GM19043 (cell line): ENCODE data around the gene SIRPD.
"Not testable (repeated sequence)": the region's sequence is repeated elsewhere in the genome, so short reads cannot be mapped to it uniquely, and the experiment has no call there.

Source experiments
- ATAC-seq: cut with Tn5 transposase; IDR thresholded peaks from one replicate; pipeline ENCODE4 v1.9.1; 2021; ENCODE audit warnings: low read depth; ENCODE audit not compliant: unreplicated experiment

Gene SIRPD

DNA sequence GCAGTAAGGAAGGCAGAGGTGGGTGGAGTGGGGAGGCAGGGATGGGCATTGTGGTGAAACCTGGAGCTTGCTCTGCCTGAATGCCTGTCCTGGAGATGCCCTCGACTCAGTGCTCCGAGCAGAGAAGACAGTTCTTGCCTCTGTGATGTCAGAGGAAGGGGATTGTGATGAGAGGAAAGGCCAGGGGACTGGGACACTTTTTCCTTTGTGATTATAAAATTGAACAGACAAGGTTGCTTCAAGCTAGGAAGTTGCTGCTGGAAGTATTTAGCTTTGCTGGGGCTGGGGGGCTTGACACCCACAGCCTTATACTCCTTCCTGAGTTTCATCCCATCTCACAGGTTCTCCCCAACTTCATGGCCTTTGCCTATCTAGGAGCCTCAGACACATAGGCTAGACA is at the start of gene SIRPD:
SIRPD (minus strand) TSS at position 101 of the 400 bp plus-strand sequence; CDS start at position 49, 52 bp downstream.
- ATAC-seq, result no peak

DNA sequence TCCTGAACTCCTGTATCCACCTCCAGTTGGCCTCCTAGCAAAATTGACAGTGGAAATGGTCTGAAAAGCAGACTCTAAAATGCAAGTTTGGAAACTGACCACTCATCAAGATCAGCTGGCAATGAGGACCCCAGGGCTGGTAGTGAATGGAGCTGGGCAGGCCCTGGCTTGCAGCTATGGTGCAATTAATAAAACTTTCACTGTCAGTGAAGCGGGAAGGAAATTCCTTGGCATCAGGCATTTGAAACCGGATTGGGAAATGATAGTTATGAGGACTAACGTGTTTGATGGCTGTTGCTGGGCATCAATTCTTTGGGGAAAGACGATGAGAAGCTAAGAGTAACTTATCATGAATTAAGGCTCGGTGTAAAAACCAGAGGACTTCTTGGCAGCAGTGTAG is 43.2 kb upstream of the SIRPD start:
- no peak for ATAC-seq

DNA sequence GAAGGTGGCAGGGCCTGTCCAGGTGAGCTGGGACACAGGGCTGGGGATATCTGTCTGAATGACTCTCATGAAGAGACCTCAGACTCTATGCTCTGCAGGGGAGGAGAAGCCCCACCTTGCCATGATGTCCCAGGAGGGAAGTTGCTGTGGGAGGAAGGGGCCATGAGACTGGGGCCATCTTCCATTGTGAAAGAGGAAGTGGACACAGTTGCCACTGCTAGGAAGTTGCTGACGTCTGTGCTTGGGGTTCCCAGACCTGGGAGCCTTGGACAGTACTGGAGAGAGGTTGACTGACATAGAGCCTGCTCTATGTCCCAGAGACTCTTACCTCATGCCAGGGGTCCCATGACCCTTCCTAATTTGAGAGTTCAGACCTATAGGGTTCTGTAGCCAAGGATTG is 37.8 kb upstream of the SIRPD start:
- no peak for ATAC-seq

DNA sequence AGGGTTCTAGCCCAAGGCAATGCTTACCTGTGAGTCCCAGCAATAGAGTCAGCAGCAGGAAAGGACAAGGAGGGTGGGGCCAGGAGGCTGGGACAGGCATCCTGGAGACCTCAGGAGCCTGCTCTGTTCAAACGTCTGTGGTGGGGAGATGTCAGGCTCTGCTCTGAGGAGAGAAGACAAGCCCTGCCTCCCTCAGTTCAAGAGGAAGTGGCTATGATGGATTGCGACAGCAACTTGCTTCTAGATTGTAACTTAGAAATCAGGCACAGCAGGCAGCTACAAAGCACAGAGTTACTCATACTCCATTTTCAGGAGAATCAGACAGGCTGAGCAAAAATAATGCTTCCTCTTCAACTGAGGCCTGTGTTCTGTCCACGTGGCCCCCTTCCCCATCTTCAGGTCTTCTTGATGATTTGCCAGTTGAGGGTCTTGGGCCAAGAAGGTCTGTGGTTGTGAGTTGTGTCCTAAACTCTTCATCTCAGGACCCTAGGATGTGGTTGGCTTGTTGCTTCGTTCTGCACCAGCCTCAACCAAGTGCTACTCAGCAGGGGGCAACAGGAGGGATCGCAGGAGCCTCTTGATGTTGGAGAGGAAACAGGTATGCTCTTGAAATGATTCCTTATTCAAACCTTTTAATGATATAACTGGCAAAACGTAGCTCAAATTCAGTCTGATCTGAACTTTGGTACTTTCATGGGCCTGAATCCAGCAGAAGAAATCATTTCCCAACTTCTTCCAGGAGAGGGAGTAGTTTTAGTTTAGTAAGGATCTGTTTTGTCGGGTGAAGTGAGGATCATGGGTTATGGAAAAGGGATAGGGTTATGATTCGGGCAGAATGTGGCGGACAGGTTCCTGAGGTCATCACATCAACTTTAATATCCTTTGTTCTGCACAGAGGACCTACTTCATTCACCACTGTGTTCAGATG is 31.3 kb upstream of the SIRPD start:
- ATAC-seq, result no peak

DNA sequence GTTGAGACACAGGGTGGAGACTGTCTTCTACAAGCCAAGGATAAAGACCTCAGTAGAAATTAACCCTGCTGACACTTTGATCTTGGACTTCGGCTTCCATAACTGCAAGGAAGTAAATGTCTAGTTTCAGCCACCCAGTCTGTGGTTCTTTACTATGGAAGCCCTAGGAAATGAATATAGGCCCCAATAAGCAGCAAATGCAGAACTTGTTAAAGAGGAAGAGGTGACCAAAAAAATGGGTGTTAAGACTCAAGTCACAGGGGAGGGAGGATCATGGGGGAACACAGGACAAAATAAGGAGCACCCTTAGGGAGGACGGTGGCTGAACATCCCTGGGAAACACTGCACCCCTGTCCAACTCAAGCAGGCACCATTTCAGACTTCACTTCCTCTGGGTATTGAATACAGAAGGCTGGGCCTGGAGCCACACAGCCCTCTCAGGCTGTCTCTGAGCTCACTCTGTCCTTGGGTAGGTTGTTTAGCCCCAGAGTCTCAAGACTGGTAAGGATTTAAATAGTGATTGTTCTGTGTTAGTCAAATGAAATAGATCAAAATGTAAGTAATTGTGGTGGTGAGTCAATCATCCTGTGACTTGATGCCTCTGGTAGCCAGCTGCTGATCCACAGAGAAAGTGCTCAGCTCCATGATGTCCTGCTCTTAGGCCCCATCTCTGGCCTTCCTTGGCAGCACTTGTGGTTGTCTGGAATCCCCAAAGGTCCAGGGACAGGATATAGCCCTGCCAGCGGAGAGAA is 30.5 kb upstream of the SIRPD start:
- no peak for ATAC-seq

DNA sequence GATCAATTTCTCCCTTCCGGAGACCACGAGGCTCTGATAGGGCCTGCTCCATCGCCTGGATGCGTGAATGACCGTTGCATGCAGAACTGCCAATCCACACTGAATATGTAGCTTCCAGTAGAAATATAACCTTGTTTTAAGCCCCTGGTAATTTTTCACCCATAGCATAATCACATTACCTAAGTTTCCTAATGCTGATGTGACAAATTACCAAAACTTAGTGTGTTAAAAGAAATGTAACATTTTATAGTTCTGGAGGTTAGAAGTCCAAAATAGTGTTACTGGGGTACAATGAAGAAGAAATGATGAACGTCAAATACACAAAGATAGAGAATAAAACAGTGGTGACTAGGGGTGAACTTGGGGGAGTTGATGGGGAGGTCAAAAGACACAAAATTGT is 22.0 kb upstream of the SIRPD start:
- no peak for ATAC-seq

DNA sequence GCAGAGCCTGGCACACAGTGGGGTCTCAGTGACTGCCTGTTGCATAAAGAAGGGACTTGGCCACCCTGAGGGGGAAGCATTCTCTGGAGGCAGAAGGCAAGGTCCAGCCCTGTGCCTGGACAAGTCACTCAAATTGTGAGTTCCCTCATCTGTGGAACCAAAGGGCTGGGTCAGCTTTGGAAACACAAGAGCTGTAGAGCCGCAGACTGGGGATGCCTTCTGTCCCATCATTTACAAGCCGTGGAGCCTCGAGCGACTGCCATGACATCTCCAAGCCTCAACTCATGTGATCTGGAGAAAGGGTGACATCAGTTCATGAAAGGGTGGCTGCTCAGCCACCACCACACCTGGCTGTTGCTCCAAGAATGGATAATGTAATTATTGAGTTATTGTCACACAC is 20.4 kb upstream of the SIRPD start:
- no peak for ATAC-seq

DNA sequence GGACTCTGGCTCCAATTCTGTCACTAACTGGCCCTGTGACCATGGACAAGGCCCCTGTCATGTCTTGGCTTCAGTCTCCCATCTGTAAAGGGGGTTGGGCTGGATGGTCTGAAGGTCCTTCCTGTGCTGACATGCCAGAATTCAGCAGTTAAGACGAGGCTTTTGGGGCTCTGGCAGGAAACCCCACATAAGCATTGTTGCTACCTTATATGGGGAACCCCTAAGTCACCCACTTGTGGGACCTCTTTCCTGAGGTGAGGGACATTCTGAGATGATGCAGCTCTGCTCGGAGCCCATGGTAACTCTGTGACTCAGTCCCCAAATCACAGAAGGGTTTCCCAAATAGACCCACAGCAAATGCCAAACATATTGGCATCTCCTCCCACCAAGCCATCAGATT is 19.8 kb upstream of the SIRPD start:
- ATAC-seq, result not testable (repeated sequence)

DNA sequence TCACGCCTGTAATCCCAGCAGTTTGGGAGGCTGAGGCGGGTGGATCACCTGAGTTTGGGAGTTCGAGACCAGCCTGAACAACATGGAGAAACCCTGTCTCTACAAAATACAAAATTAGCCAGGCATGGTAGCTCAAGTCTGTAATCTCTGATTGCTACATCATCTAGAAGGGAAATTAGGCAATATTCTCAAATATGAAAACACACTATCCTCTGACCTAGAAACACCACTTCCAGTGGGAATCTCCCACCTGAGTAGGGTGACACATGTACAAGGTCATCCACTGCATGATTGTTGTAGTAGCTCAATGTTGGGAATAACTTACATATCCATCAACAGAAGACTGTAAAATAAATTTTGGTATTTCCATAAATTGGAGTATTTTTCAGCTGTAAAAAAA is 19.1 kb upstream of the SIRPD start:
- ATAC-seq, result no peak

DNA sequence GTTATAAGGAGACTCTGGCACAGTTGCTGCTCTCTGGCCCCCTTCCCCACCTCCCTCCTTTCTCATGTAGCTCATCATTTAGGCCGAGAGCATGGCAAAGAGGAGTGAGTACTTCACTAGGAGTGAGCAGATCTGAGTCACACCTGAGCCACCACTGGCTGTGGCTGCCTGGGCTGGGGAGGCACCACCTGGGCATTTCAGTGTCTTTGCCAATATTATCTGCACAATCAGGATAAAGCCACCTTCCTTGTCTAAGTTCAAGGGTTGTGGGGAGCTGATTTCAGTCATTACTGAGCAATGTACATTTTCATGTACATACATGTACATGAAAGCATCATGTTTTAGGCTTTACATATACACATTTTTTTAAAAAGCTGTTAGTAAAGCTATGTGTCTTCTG is 18.5 kb upstream of the SIRPD start:
- ATAC-seq, result not testable (repeated sequence)

DNA sequence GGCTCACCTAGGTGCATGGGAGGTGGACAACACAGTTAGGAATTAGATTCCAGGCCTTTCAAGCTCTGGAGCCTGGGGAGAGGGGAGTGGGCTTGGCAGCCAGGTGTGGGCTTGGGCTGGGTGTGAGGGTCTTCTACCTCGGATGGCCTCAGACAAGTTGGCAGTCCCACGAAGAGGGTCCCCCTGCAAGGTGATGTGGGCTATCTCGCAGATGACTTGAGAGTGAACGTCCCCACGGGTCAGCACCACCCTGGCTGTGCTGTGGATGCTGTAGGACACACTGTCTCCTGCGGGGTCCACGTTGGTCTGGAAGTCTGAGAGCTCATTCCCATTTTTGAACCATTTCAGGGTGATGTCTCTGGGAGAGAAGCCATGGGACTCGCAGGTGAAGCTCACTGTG is 14.1 kb upstream of the SIRPD start:
- not testable (repeated sequence) for ATAC-seq

DNA sequence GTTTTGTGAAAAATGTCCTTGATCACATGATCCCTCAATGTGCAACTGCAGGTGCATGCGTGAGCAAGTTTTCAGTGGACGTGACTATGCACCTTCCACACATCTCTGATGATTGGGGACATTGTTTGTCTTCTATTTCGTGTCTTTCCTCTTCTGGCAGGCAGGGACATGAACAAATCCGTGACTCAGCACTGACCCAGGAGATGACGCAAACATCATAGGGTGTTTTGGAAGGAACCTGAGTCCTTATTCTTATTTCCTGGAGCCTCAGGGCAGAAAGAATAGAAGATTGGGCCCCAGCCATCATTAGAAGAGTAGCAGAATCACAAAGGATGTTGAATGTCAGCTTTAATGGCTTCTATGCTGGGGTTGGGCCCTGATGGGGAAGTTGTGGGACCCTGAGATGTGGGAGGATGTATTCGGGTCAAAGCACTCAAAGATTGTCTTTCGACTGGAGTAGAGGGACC is 11.9 kb upstream of the SIRPD start:
- no peak for ATAC-seq

DNA sequence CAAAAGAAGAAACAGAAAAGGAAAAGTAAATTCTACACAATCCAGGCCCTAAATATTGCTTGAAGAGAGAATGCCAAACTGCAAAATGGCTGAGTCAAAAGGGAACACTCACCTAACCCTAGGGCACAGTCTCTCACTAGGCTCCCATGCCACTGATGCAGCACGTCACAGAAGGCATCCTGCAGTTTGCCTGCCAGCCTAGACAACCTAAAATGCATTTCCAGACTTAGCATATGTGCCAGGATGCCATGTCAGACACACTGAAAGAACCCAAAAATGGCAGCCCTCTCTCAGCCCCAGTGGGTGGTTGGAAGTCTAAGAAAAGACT is 10.6 kb upstream of the SIRPD start:
- no peak for ATAC-seq

DNA sequence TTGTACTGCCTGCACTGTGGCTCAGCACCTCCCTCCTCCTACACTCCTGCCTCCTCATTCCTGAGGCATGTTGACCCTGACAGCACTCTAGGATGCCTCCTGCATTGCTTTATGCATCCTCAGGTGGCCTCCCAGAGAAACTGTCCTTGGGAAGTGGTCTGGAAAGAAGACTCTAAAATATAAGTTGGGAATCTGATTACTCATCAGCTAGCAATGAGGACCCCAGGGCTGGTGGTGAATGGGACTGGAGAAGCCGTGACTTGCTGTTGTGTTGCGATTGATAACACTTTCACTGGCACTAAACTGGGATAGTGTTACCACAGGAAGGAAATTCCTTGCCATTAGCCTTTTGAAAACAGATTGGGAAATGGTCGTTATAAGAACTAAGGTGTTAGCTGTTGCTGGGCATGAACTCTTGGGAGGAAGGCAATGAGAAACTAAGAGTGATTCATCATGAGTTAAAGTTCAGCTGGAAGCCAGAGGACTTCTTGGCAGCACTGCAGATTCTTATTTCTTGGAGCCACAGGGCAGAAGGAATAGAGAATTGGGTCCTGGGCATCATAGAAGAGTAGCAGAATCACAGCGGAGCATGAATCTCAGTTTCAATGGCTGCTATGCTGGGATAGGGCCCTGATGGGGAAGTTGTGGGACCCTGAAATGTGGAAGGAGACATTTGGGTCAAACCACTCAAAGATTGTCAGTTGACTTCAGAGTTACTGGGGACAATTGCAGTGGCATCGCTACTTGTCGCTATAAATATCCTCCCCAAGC is 10.1 kb upstream of the SIRPD start:
- no peak for ATAC-seq

DNA sequence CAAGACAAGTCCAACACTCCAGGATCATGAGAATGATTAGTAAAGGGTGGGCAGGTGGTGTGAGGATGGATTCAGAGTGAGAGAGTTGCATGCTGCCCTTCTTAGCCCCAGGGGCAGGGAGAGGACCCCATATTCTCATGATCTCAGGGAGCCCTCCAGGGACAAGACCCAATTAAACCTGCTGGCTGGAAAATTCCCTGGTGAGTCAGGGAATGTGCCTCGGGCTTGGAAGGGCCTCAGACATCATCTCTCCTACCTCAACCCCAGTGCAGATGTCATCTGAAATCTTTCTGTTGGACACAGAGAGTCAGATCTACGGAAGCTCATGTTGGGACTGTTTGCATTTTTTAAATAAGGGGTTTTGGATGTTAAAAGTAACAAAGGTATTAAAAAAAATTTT is 9.2 kb upstream of the SIRPD start:
- no peak for ATAC-seq

DNA sequence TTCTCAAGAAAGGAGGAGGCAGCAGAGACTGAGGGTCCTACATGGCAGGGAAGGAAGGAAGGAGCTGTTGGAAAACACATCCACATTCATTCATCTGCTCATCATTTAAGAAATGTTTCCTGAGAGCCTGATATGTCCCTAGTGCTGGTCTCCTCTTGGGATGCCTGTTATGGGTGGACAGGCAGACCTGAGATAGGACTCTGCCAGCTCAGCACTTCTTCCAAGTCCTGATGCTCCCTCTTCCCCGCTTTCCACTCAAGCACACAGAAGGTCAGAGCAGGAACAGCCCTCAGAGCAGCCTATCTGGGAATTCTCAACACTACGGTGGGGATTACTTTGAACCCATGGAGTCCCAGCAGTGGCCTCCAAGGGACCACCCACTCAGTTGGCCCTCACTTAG is 8.0 kb upstream of the SIRPD start:
- ATAC-seq, result no peak

DNA sequence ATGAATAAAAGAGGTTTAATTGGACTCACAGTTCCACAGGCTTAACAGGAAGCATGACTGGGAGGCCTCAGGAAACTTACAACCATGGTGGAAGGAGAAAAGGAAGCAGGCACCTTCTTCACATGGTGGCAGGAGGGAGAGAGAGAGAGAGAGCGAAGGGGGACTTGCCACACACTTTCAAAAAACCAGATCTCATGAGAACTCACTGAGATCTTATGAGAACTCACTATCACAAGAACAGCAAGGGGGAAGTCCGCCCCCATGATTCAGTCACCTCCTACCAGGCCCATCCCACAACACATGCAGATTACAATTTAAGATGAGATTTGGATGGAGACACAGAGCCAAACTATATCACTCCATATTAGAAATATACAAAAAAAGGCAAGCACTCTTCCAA is 6.1 kb upstream of the SIRPD start:
- no peak for ATAC-seq

DNA sequence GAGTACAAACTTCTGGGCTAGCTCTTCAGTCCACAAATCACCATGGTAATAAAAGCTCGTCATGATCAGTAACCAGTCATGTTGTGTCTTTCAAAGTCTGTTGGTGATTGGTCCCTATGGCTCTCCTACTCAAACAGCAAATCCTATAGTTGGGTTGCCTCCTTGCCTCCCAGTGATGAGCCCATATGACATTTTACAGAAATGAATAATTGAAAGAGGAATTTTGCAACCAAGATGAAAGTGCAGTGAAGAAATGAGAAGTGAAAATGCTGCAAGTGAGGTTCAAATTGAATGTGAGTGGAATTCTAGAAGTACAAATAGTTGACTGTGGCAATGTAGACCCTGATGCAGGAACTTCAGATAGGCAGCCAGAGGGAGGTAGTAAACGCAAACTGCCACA is 5.1 kb upstream of the SIRPD start:
- ATAC-seq, result no peak

DNA sequence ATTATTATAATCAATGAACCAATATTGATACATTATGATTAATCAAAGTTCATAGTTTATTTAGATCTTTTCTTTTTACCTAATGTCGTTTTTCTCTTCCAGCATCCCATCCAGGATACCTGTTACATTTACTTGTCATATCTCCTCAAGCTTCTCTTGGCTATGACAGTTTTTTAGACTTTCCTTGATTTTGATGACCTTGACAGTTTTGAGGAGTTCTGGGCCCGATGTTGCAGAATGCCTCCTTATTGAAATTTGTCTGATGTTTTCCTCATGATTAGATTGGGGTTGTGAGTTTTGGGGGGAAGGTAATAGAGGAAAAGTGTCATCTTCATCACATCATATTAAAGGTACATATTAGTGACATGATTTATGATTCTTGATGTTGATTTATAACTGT is 3.8 kb upstream of the SIRPD start:
- no peak for ATAC-seq

DNA sequence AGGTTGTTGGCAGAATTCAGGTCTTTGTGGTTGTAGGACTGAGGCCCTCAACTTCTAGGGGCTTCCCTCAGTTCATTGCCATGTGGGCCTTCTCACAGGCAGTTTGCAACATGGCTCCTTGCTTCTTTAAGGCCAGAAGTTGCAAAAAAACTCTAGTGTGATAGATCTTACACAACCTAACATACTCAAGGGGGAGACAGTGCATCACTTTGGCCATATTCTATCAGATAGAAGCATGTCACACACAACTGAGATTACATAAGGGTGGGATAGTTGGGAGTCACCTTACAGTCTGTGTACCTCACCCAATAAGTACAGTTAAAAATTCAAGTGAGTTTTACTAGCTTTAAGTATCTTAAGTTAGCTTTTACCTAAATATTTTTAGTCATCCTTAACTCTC is 1.6 kb downstream of the SIRPD start:
- no peak for ATAC-seq

DNA sequence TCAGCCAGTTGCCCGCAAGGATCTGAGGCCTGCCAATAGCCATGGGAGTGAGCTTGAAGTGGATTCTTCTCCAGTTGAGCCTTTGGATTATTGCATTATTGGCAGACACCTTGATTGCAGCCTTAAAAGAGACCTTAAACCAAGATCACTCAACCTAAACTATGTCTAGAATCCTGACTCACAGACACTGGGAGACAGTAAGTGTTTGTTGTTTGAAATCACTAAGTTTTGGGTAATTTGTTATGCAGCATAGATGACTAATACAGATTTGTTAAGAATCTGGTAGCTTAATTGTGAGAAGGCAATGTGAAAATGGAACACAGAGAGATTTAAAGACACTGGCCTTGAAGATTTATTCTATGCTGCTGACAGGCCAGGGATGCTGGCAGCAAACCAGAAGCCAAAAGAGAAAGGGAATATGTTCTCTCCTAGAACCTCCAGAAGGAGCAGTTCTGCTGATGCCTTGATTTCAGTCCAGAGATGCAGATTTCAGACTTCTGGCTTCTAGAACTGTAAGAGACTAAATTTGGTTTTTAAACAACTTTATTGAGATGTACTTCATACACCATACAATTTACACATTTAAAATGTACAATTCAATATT is 17.6 kb downstream of the SIRPD start:
- no peak for ATAC-seq
